H1 (cell line): ENCODE measurements around the gene DHFR2. TPM values are rescaled to one million over a fixed set of nuclear protein-coding genes. Genes with fewer than 3 reads are reported as not detected.

Source experiments
- CTCF ChIA-PET: fragments of 300-600 bp; sonication (Branson Sonifier 250); formaldehyde crosslinking; loops from one replicate; lab custom pipeline; 2021; ENCODE audit not compliant: partially characterized antibody; lab: Charles Lee
- POLR2A ChIA-PET: fragments of 300-600 bp; sonication (Branson Sonifier 250); formaldehyde crosslinking; loops from one replicate; lab custom pipeline; 2021; ENCODE audit warnings: inconsistent platforms; ENCODE audit not compliant: partially characterized antibody; lab: Charles Lee
- DNase-seq, 2 experiments: peaks; one replicate each; pipeline versions ENCODE4 v3.0.0 to v3.0.0-alpha.2; 2010 to 2022; ENCODE audit warnings: low spot score in 2 of 2, low read depth in 1 of 2, mixed read lengths in 1 of 2
- FAIRE-seq: peaks from 2 replicates; lab custom pipeline; 2011; peaks lifted over from hg19 to GRCh38; lab: Jason Lieb, UNC
- H2AFZ ChIP-seq: 2 replicates; pipeline ENCODE4 v1.8.1; 2012; ENCODE audit warnings: low read length, inconsistent platforms
- H2AK5ac ChIP-seq: 2 replicates; pipeline ENCODE4 v1.6.1; 2013; ENCODE audit warnings: low read depth, low read length
- H2BK120ac ChIP-seq: replicated peaks from 2 replicates; pipeline ENCODE3; 2013; ENCODE audit warnings: low read depth, low read length, inconsistent platforms
- H2BK12ac ChIP-seq: 2 replicates; pipeline ENCODE4 v1.6.1; 2013; ENCODE audit warnings: low read depth, low read length
- H2BK15ac ChIP-seq: 2 replicates; pipeline ENCODE4 v1.6.1; 2013; ENCODE audit warnings: low read length
- H2BK20ac ChIP-seq: 2 replicates; pipeline ENCODE4 v1.6.1; 2013; ENCODE audit warnings: low read length
- H2BK5ac ChIP-seq: 2 replicates; pipeline ENCODE4 v1.6.1; 2013; ENCODE audit warnings: low read depth, low read length
- H3K14ac ChIP-seq: 2 replicates; pipeline ENCODE4 v1.6.1; 2013; ENCODE audit warnings: inconsistent platforms; ENCODE audit not compliant: insufficient read length
- H3K18ac ChIP-seq: 2 replicates; pipeline ENCODE4 v1.6.1; 2013; ENCODE audit warnings: low read length; ENCODE audit errors: extremely low read depth
- H3K23ac ChIP-seq: 2 replicates; pipeline ENCODE4 v1.6.1; 2013; ENCODE audit warnings: inconsistent platforms; ENCODE audit not compliant: insufficient read length
- H3K23me2 ChIP-seq: 2 replicates; pipeline ENCODE4 v1.6.1; 2013; ENCODE audit warnings: low read depth, low read length
- H3K27ac ChIP-seq: 2 replicates; pipeline ENCODE4 v1.6.1; 2011; ENCODE audit warnings: low read depth, low read length, inconsistent platforms
- H3K27me3 ChIP-seq, 4 experiments: replicated peaks in 1 of 4; 1 replicate in 1 of 4; 2 replicates in 3 of 4; pipeline versions ENCODE4 v1.6.1 to v1.8.1; 2011 to 2013; ENCODE audit warnings: low read length in 3 of 4, mild to moderate bottlenecking in 3 of 4, inconsistent platforms in 2 of 4, mixed read lengths in 2 of 4, moderate library complexity in 1 of 4; ENCODE audit not compliant: control insufficient read depth in 3 of 4, insufficient read depth in 3 of 4; ENCODE audit errors: extremely low read depth in 1 of 4
- H3K36me3 ChIP-seq, 4 experiments: 2 replicates each; pipeline versions ENCODE4 v1.6.1 to v1.8.1; 2011 to 2013; ENCODE audit warnings: mild to moderate bottlenecking in 4 of 4, low read length in 3 of 4, moderate library complexity in 2 of 4, control low read depth in 1 of 4, inconsistent platforms in 1 of 4; ENCODE audit not compliant: insufficient read depth in 4 of 4, control insufficient read depth in 2 of 4
- H3K4ac ChIP-seq: replicated peaks from 2 replicates; pipeline ENCODE3; 2013; ENCODE audit warnings: low read length, low read depth, mixed read lengths, inconsistent platforms; ENCODE audit not compliant: insufficient read length
- H3K4me1 ChIP-seq, 4 experiments: replicated peaks in 1 of 4; 1 replicate in 1 of 4; 2 replicates in 3 of 4; pipeline versions ENCODE4 v1.6.1 to v1.8.1; 2011 to 2013; ENCODE audit warnings: low read length in 3 of 4, inconsistent platforms in 2 of 4, mixed read lengths in 1 of 4; ENCODE audit not compliant: insufficient read depth in 4 of 4, control insufficient read depth in 3 of 4
- H3K4me2 ChIP-seq, 2 experiments: 2 replicates each; pipeline versions ENCODE4 v1.6.1 to v1.8.1; 2011 to 2013; ENCODE audit warnings: low read depth in 2 of 2, low read length in 2 of 2, control low read depth in 1 of 2, inconsistent platforms in 1 of 2, mild to moderate bottlenecking in 1 of 2; ENCODE audit not compliant: insufficient read depth in 1 of 2
- H3K4me3 ChIP-seq, 4 experiments: fragments of 200-600, 300-600 bp in 1 of 4; sonication (generic), shearing (Covaris generic), sonication (Bioruptor Twin) in 1 of 4; 2 replicates each; pipeline versions ENCODE4 v1.5.1 to v1.8.1; 2011 to 2016; ENCODE audit warnings: low read length in 4 of 4, low read depth in 3 of 4, control low read depth in 2 of 4, inconsistent platforms in 2 of 4, mild to moderate bottlenecking in 2 of 4, mixed read lengths in 1 of 4, moderate library complexity in 1 of 4; ENCODE audit not compliant: insufficient read depth in 2 of 4; ENCODE audit errors: extremely low read depth in 1 of 4
- H3K56ac ChIP-seq: replicated peaks from 2 replicates; pipeline ENCODE3; 2013; ENCODE audit warnings: low read depth, mild to moderate bottlenecking, mixed read lengths, low read length, inconsistent platforms; ENCODE audit not compliant: insufficient read length
- H3K79me1 ChIP-seq: 2 replicates; pipeline ENCODE4 v1.6.1; 2013; ENCODE audit warnings: low read depth, low read length, control low read depth
- H3K79me2 ChIP-seq, 2 experiments: 2 replicates each; pipeline versions ENCODE4 v1.6.1 to v1.8.1; 2012 to 2013; ENCODE audit warnings: low read length in 2 of 2, mild to moderate bottlenecking in 2 of 2, inconsistent platforms in 1 of 2; ENCODE audit not compliant: insufficient read depth in 2 of 2, control insufficient read depth in 1 of 2
- H3K9ac ChIP-seq, 4 experiments: replicated peaks in 1 of 4; 1 replicate in 1 of 4; 2 replicates in 3 of 4; pipeline versions ENCODE4 v1.6.1 to v1.8.1; 2011 to 2013; ENCODE audit warnings: low read depth in 3 of 4, low read length in 3 of 4, control low read depth in 2 of 4, mild to moderate bottlenecking in 2 of 4, moderate library complexity in 2 of 4, inconsistent platforms in 1 of 4; ENCODE audit errors: extremely low read depth in 1 of 4
- H3K9me3 ChIP-seq, 2 experiments: 2 replicates each; pipeline versions ENCODE4 v1.6.1 to v1.8.1; 2012 to 2013; ENCODE audit warnings: mild to moderate bottlenecking in 2 of 2, moderate library complexity in 2 of 2, control low read depth in 1 of 2, inconsistent platforms in 1 of 2, low read depth in 1 of 2, low read length in 1 of 2, mixed read lengths in 1 of 2; ENCODE audit not compliant: insufficient read depth in 2 of 2
- H4K20me1 ChIP-seq, 2 experiments: replicated peaks in 1 of 2; 2 replicates each; pipeline versions ENCODE3 to v1.8.1; 2011 to 2013; ENCODE audit warnings: inconsistent platforms in 2 of 2, low read length in 2 of 2, mild to moderate bottlenecking in 1 of 2; ENCODE audit not compliant: insufficient read depth in 2 of 2, control insufficient read depth in 1 of 2
- H4K5ac ChIP-seq: 2 replicates; pipeline ENCODE4 v1.6.1; 2013; ENCODE audit warnings: low read length, low read depth, mixed read lengths, inconsistent platforms; ENCODE audit not compliant: insufficient read length
- H4K8ac ChIP-seq: 2 replicates; pipeline ENCODE4 v1.8.0; 2013; ENCODE audit warnings: mild to moderate bottlenecking, moderate library complexity, low read length, inconsistent platforms; ENCODE audit not compliant: insufficient read depth; ENCODE audit errors: extremely low read depth
- H4K91ac ChIP-seq: replicated peaks from 2 replicates; pipeline ENCODE3; 2013; ENCODE audit warnings: low read length, mixed read lengths, inconsistent platforms; ENCODE audit not compliant: insufficient read length
- EGR1 ChIP-seq: IDR thresholded peaks from 2 replicates; pipeline ENCODE4 v1.6.1; 2011; ENCODE audit warnings: low read depth, low read length, borderline replicate concordance
- EP300 ChIP-seq, 2 experiments: IDR thresholded peaks; 1 replicate in 1 of 2; 2 replicates in 1 of 2; pipeline ENCODE4 v1.6.1; 2011 to 2012; ENCODE audit warnings: low read depth in 2 of 2, low read length in 2 of 2, mild to moderate bottlenecking in 2 of 2, borderline replicate concordance in 1 of 2, inconsistent platforms in 1 of 2, moderate library complexity in 1 of 2
- KDM4A ChIP-seq: IDR thresholded peaks from one replicate; pipeline ENCODE4 v1.7.1; 2012; ENCODE audit warnings: low read depth, mild to moderate bottlenecking, moderate library complexity, low read length, inconsistent platforms; ENCODE audit not compliant: severe bottlenecking
- TEAD4 ChIP-seq: IDR thresholded peaks from 2 replicates; pipeline ENCODE4 v1.6.1; 2012; ENCODE audit warnings: low read depth, low read length, inconsistent platforms, mixed read lengths
- WGBS, 2 experiments: shearing (Covaris generic) in 1 of 2; methylation state at CpG; one replicate each; pipeline versions ENCODE4 v1.1.6 to v1.1.7; 2013 to 2015; ENCODE audit warnings: low lambda C conversion rate in 2 of 2, mixed read lengths in 2 of 2, inconsistent platforms in 1 of 2, low coverage in 1 of 2, missing lambda C conversion rate in 1 of 2; ENCODE audit not compliant: insufficient replicate concordance in 2 of 2, insufficient coverage in 1 of 2, insufficient read length in 1 of 2; ENCODE audit errors: extremely low coverage in 1 of 2, missing lambda C conversion rate in 1 of 2; 5-methylcytosine and 5-hydroxymethylcytosine counted together
- polyA plus RNA-seq, 7 experiments: library from polyadenylated mRNA; depleted of rRNA in 3 of 7; stranded (reverse) in 5 of 7; unstranded in 2 of 7; fragments of >200 nt in 5 of 7; fragments of 200-250 nt in 2 of 7; gene quantifications; 1 replicate in 5 of 7; 2 replicates in 1 of 7; 4 replicates in 1 of 7; pipeline versions ENCODE4 v1.2.1 to v1.2.3, GENCODE V29; 2011 to 2013; ENCODE audit warnings: missing spikeins in 2 of 7, mixed read lengths in 2 of 7
- total RNA-seq: library from RNA; stranded (reverse); fragmentation: NEBNext Ultra II Directional; extraction: Animal tissue kit (Norgen Biotek cat#: 25700); gene quantifications from 2 replicates; pipeline ENCODE4 v1.2.1, GENCODE V29; 2021
- TF ChIP-seq, protein P1 (sequence below): IDR thresholded peaks from 2 replicates; pipeline ENCODE4 v1.6.1; 2011; ENCODE audit warnings: low read depth, mild to moderate bottlenecking, low read length; ENCODE audit not compliant: insufficient read depth
- TF ChIP-seq, protein P2 (sequence below): IDR thresholded peaks from 2 replicates; pipeline ENCODE4 v1.6.1; 2012; ENCODE audit warnings: inconsistent platforms

Gene DHFR2
- total and polyA plus RNA-seq, 2 of the 8 experiments (the other 6 are each of a cell fraction or from before 2014, with no cell fraction given): 0.59 to 2.6 TPM

DNA sequence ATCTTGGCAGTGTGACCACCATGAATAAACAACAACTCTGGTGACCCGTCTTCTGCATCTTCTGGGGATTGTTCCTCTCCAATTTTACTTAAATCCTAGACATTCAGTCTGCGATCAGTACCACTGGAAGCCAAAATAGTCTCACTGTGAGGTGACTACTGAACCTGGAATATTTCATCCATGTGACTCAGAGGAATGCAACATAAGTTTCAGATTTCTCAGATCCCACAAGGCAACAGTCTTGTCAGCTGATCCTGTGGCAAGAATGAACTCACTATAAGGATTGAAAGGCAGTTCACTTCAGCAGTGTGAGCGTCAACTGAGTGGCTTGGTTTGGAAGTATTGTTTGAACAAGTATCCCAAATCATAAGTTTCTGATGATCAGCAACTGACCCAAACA is 13.3 kb upstream of the DHFR2 start:
- H3K79me1 ChIP-seq: no peaks in the 10 kb centered on the region; the same call in 1 of the 2 replicates
- H2BK12ac ChIP-seq: no peak overlapping the region
- H3K4ac ChIP-seq: no peak overlapping the region
- H3K4me1 ChIP-seq: no peaks in the 10 kb centered on the region; a peak in 1 of 7 replicates
- H3K36me3 ChIP-seq: no peaks in the 10 kb centered on the region; a peak in 1 of 8 replicates
- no peaks in the 10 kb centered on the region for H3K27me3 ChIP-seq
- no peak overlapping the region for H4K5ac ChIP-seq
- no peak overlapping the region for H3K23ac ChIP-seq
- no peaks in the 10 kb centered on the region for H3K23me2 ChIP-seq
- WGBS, 2 experiments: 88% methylated on average over 3 of the region's 3 CpGs; no CpG with 5 or more reads in 1 of the 2 experiments
- H3K4me3 ChIP-seq: no peak overlapping the region
- H3K27ac ChIP-seq: no peak overlapping the region
- H3K9me3 ChIP-seq: peaks cover 0 to 2% of the 10 kb centered on the region in 2 experiments; a peak in 1 of 4 replicates
- FAIRE-seq: no peak
- H3K18ac ChIP-seq: no peak overlapping the region
- H2BK120ac ChIP-seq: no peak overlapping the region
- no peak overlapping the region for H3K9ac ChIP-seq
- no peak overlapping the region for H3K4me2 ChIP-seq
- H4K20me1 ChIP-seq: no peaks in the 10 kb centered on the region
- CTCF ChIA-PET: no interaction called here
- no peak overlapping the region for H3K14ac ChIP-seq
- no peak overlapping the region for H2AFZ ChIP-seq
- no peak overlapping the region for H2BK5ac ChIP-seq
- no peak overlapping the region for H2BK20ac ChIP-seq
- no peak for DNase-seq
- no peak overlapping the region for H2AK5ac ChIP-seq
- no peaks in the 10 kb centered on the region for H3K79me2 ChIP-seq
- no peak overlapping the region for H3K56ac ChIP-seq
- H4K91ac ChIP-seq: no peak overlapping the region
- no peak overlapping the region for H4K8ac ChIP-seq
- H2BK15ac ChIP-seq: no peak overlapping the region
- POLR2A ChIA-PET: no interaction called here
- TF ChIP-seq EGR1 (no peak), TEAD4 (no peak), EP300 (IDR thresholded peaks at IDR 0.05; ENCODE audit: borderline replicate concordance in 1 of 2, low read depth in 2 of 2, low read length in 2 of 2) (no peak), KDM4A (no peak)
- TF ChIP-seq, protein P1, sequence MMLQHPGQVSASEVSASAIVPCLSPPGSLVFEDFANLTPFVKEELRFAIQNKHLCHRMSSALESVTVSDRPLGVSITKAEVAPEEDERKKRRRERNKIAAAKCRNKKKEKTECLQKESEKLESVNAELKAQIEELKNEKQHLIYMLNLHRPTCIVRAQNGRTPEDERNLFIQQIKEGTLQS: no peak
- TF ChIP-seq, protein P2, sequence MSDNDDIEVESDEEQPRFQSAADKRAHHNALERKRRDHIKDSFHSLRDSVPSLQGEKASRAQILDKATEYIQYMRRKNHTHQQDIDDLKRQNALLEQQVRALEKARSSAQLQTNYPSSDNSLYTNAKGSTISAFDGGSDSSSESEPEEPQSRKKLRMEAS: no peak
